ENCODE results near the gene RALGAPA2.

Gene RALGAPA2

GRCh38 chr20:20564279-20564678 lies 148.2 kb downstream of the RALGAPA2 start:
- H3K27ac ChIP-seq: no peak overlapping the region
- TF ChIP-seq ZFX (IDR thresholded peaks at IDR 0.05; ENCODE audit: borderline replicate concordance) (no peak), CTCF (IDR thresholded peaks at IDR 0.05) (no peak)

DNA sequence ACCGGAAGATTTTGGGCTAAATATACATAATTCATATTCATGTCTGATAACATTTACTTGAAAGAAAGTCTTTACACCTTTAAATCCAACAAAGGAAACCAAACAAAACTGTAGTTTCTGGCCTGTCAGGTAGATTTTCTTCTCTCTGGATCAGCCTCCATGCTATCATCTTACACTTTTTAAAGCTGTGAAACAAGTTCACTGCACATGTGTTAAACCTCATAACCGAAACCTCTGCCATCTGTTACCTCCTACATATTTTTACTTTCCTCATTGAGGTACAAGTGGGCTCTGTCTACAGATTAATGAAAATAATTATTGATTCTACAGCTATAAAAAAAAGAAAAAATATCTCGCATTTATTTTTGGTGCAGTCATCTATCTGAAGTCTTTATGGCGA lies 149.9 kb downstream of the RALGAPA2 start:
- no peak overlapping the region for H3K27ac ChIP-seq
- TF ChIP-seq ZFX (IDR thresholded peaks at IDR 0.05; ENCODE audit: borderline replicate concordance) (no peak), CTCF (IDR thresholded peaks at IDR 0.05) (no peak)

DNA sequence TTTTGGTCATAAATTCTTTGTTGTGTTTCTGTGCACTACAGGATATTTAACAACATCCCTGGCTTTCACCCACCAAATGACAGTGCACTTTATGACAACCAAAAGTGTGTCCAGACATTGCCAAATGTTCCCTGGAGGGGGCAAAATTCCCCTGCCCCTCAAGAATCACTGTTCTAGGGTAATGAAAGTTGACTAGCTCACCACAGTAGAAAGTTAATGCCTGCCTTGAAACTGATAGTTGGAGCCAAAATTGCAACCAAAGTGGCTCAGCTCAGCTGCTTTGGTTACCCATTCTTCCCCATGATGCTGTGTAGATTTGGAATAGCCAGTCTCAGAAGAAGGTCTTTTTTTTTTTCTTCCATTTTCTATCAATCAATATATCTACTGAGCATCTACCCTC lies 150.6 kb downstream of the RALGAPA2 start:
- no peak overlapping the region for H3K27ac ChIP-seq
- TF ChIP-seq CTCF (IDR thresholded peaks at IDR 0.05): no peak
- TF ChIP-seq ZFX (IDR thresholded peaks at IDR 0.05; ENCODE audit: borderline replicate concordance): no peak

DNA sequence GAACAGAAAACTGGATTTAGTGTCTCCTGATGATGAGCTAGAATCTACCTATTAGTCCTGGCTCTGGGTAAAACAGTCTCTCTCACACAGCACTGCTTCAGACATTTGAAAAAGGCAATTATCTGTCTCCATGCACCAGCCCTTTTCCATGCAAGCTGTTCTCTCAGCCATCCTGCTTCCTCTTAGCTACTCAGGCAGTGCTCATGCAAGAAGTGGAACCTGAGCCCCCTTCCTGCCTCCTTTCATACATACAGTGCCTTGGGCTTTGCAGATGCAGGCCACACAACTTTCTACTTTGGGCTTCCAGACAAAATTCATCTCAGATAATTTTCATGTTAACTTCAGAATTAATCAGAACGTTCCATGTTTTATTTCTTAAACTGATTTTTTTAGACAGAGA lies 151.3 kb downstream of the RALGAPA2 start:
- no peak overlapping the region for H3K27ac ChIP-seq
- TF ChIP-seq ZFX (IDR thresholded peaks at IDR 0.05; ENCODE audit: borderline replicate concordance) (no peak), CTCF (IDR thresholded peaks at IDR 0.05) (no peak)

GRCh38 chr20:20557406-20557805 lies 155.0 kb downstream of the RALGAPA2 start:
- H3K27ac ChIP-seq: no peak overlapping the region
- TF ChIP-seq ZFX (IDR thresholded peaks at IDR 0.05; ENCODE audit: borderline replicate concordance) (no peak), CTCF (IDR thresholded peaks at IDR 0.05) (no peak)

DNA sequence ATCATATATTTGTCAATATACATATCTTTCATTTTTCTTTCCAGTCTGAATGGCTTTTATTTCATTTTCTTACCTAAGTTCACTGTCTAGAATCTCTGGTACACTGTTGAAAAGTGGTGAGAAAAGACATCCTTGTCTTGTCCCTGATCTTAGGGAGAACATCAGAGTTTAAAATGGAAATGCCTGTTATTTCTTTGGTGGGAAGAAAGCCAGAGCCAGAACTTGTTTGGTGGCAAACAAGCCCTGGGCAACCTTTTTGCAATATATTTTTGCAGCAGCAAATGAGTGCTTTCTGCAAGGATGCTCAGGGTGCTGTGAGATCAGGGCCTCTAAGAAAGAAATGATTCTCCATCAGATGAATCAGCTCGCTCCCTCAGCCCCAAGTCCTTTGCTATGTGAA lies 156.6 kb downstream of the RALGAPA2 start:
- no peak overlapping the region for H3K27ac ChIP-seq
- TF ChIP-seq CTCF (IDR thresholded peaks at IDR 0.05): no peak
- TF ChIP-seq ZFX (IDR thresholded peaks at IDR 0.05; ENCODE audit: borderline replicate concordance): no peak

- no peak overlapping the region for H3K27ac ChIP-seq
- no peak for TF ChIP-seq ZFX (IDR thresholded peaks at IDR 0.05; ENCODE audit: borderline replicate concordance)
These were observed 157.5 kb downstream of the RALGAPA2 start for GRCh38 chr20:20554951-20555350.

DNA sequence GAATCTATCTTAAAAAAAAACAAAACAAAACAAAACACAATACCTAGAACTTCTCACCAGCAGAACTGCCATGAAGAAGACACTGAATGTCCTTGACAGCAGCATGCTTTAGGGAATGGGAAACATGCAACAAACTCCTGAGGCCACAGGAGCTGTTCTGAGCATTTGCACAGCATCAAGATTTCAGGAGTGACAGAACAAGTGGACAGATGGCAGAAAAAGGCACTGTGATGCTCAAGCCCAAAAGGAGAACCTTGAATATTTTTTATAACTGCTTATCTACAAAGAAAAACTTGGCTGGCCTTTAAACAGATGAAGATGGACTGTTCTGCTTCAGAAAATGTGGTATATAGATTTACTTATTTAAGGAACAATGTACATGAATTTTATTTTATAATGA lies 158.9 kb downstream of the RALGAPA2 start:
- no peak overlapping the region for H3K27ac ChIP-seq
- no peak for TF ChIP-seq ZFX (IDR thresholded peaks at IDR 0.05; ENCODE audit: borderline replicate concordance)
- no peak for TF ChIP-seq CTCF (IDR thresholded peaks at IDR 0.05)
